HepG2 (cell line): ENCODE data around the gene KRT10. TPM values are rescaled to one million over a fixed set of nuclear protein-coding genes. Genes with fewer than 3 reads are reported as not detected.

ENCODE experiments used
- ATAC-seq: fragments of 200-7000 bp; cut with Tn5 transposase; 3 replicates; pipeline ENCODE4 v1.9.1; 2020; ENCODE audit warnings: mild to moderate bottlenecking, moderate library complexity
- BruUV-seq: library from RNA; stranded (reverse); fragments of 400-500 nt; replicated peaks from 2 replicates; lab custom pipeline; 2021; lab: Mats Ljungman, UMichigan
- CTCF ChIA-PET: fragments of 300-600 bp; formaldehyde crosslinking; extraction: SDS; loops from one replicate; lab custom pipeline; 2021; ENCODE audit warnings: low total read pairs, inconsistent platforms, low intra/inter-chr PET ratio; lab: Yijun Ruan, JAX
- POLR2A ChIA-PET: fragments of 350-600 bp; sonication (Branson Sonifier 250); formaldehyde crosslinking; loops from one replicate; lab custom pipeline; 2020; ENCODE audit warnings: antibody characterized with exemption, inconsistent platforms; lab: Yijun Ruan, JAX
- DNase-seq: peaks from one replicate; pipeline ENCODE4 v3.0.0-alpha.2; 2015; ENCODE audit warnings: low spot score
- FAIRE-seq: peaks from 3 replicates; lab custom pipeline; 2011; peaks lifted over from hg19 to GRCh38; lab: Jason Lieb, UNC
- H2AFZ ChIP-seq: one replicate; pipeline ENCODE4 v1.6.1; 2011; ENCODE audit warnings: low read length, inconsistent platforms
- H3K27ac ChIP-seq: fragments of 300-600 bp; 3 replicates; pipeline ENCODE4 v1.8.0; 2011; ENCODE audit warnings: mixed run types, mild to moderate bottlenecking, mixed read lengths, low read length, inconsistent platforms; ENCODE audit not compliant: insufficient read depth; ENCODE audit errors: extremely low read length
- H3K27me3 ChIP-seq, 2 experiments: fragments of 200-600 bp in 1 of 2; 2 replicates in 1 of 2; 3 replicates in 1 of 2; pipeline versions ENCODE4 v1.6.0 to v1.8.0; 2011; ENCODE audit warnings: low read length in 2 of 2, mild to moderate bottlenecking in 2 of 2, moderate library complexity in 2 of 2, inconsistent platforms in 1 of 2; ENCODE audit not compliant: insufficient read depth in 2 of 2, control insufficient read depth in 1 of 2
- H3K36me3 ChIP-seq, 2 experiments: fragments of 200-600 bp in 1 of 2; replicated peaks in 1 of 2; 2 replicates in 1 of 2; 3 replicates in 1 of 2; pipeline versions ENCODE4 v1.5.1 to v1.8.0; 2011; ENCODE audit warnings: low read length in 2 of 2, inconsistent platforms in 1 of 2; ENCODE audit not compliant: insufficient read depth in 2 of 2, control insufficient read depth in 1 of 2
- H3K4me1 ChIP-seq: 2 replicates; pipeline ENCODE4 v1.5.1; 2012; ENCODE audit warnings: low read length, inconsistent platforms; ENCODE audit not compliant: insufficient read depth
- H3K4me2 ChIP-seq: 2 replicates; pipeline ENCODE4 v1.6.0; 2011; ENCODE audit warnings: low read depth, low read length, inconsistent platforms
- H3K4me3 ChIP-seq, 3 experiments: fragments of 200-600 bp in 1 of 3; sonication (generic), shearing (Covaris generic) in 1 of 3; replicated peaks in 1 of 3; 2 replicates each; pipeline ENCODE4 v1.5.1; 2011 to 2016; ENCODE audit warnings: low read length in 3 of 3, inconsistent platforms in 2 of 3, low read depth in 2 of 3, mild to moderate bottlenecking in 2 of 3, control low read depth in 1 of 3, mixed read lengths in 1 of 3; ENCODE audit not compliant: insufficient read depth in 1 of 3
- H3K79me2 ChIP-seq: one replicate; pipeline ENCODE4 v1.6.1; 2011; ENCODE audit warnings: low read length, inconsistent platforms; ENCODE audit not compliant: insufficient read depth
- H3K9ac ChIP-seq: 2 replicates; pipeline ENCODE4 v1.6.0; 2011; ENCODE audit warnings: mild to moderate bottlenecking, low read depth, low read length, inconsistent platforms; ENCODE audit not compliant: insufficient read depth
- H3K9me3 ChIP-seq: 2 replicates; pipeline ENCODE4 v1.5.1; 2012; ENCODE audit warnings: mild to moderate bottlenecking, low read length
- H4K20me1 ChIP-seq: 2 replicates; pipeline ENCODE4 v1.6.0; 2011; ENCODE audit warnings: inconsistent platforms, mild to moderate bottlenecking, low read length, moderate library complexity; ENCODE audit not compliant: insufficient read depth
- GFI1 ChIP-seq: sonication (generic); formaldehyde crosslinking; IDR thresholded peaks from 2 replicates; pipeline ENCODE4 v1.5.0; 2020; ENCODE audit warnings: missing genetic modification reagents, mild to moderate bottlenecking, borderline replicate concordance
- MZF1 ChIP-seq: sonication (generic); formaldehyde crosslinking; IDR thresholded peaks from 2 replicates; pipeline ENCODE4 v1.8.1; 2023; ENCODE audit warnings: mild to moderate bottlenecking, missing genetic modification reagents, borderline replicate concordance
- PATZ1 ChIP-seq: sonication (generic); formaldehyde crosslinking; IDR thresholded peaks from 2 replicates; pipeline ENCODE4 v1.4.0; 2020; ENCODE audit warnings: missing genetic modification reagents
- SALL1 ChIP-seq: sonication (generic); formaldehyde crosslinking; IDR thresholded peaks from 2 replicates; pipeline ENCODE4 v1.8.0; 2022; ENCODE audit warnings: mild to moderate bottlenecking, missing genetic modification reagents
- ZC3H4 ChIP-seq: sonication (generic); formaldehyde crosslinking; IDR thresholded peaks from 2 replicates; pipeline ENCODE4 v1.4.0; 2020; ENCODE audit warnings: missing genetic modification reagents, borderline replicate concordance
- ZNF354B ChIP-seq: sonication (generic); formaldehyde crosslinking; IDR thresholded peaks from 2 replicates; pipeline ENCODE4 v1.8.0; 2022; ENCODE audit warnings: mild to moderate bottlenecking, missing genetic modification reagents
- ZNF550 ChIP-seq: sonication (generic); formaldehyde crosslinking; IDR thresholded peaks from 2 replicates; pipeline ENCODE4 v1.4.0; 2020; ENCODE audit warnings: mild to moderate bottlenecking, missing genetic modification reagents, borderline replicate concordance
- ZNF678 ChIP-seq: sonication (generic); formaldehyde crosslinking; IDR thresholded peaks from 2 replicates; pipeline ENCODE4 v1.4.0; 2020; ENCODE audit warnings: mild to moderate bottlenecking, missing genetic modification reagents
- ZNF792 ChIP-seq: IDR thresholded peaks from 2 replicates; pipeline ENCODE4 v1.6.1; 2016
- WGBS: methylation state at CpG from one replicate; pipeline ENCODE4 v1.1.6; 2017; ENCODE audit warnings: low lambda C conversion rate; 5-methylcytosine and 5-hydroxymethylcytosine counted together
- in situ Hi-C: cut with HindIII; loops from 2 replicates; pipeline ENCODE4 v1.10.0; 2017; ENCODE audit warnings: low pct_unique_long_range_greater_than_20kb; ENCODE audit not compliant: extremely low pct_ligation_motif_present
- intact Hi-C: fragments of 100-400 bp; cut with micrococcal nuclease; formaldehyde crosslinking; loops from one replicate; pipeline ENCODE4 v1.10.0; 2022; ENCODE audit not compliant: unreplicated experiment
- polyA plus RNA-seq, 8 experiments: library from polyadenylated mRNA; depleted of rRNA in 3 of 8; stranded (reverse) in 7 of 8; unstranded in 1 of 8; fragments of >200 nt; fragmentation: Illumina TruSeq in 4 of 8; extraction: Trizol in 4 of 8; gene quantifications; 2 replicates each; pipeline versions ENCODE4 v1.2.1 to v1.2.3, GENCODE V29; 2011 to 2016; ENCODE audit warnings: low read depth in 4 of 8, missing spikeins in 1 of 8, mixed read lengths in 1 of 8; ENCODE audit not compliant: insufficient read depth in 1 of 8
- total RNA-seq, 5 experiments: library from RNA; depleted of rRNA; stranded (reverse); fragments of >200 nt; fragmentation: Illumina TruSeq; extraction: Trizol; gene quantifications; 2 replicates each; pipeline ENCODE4 v1.2.3, GENCODE V29; 2016; ENCODE audit warnings: low read depth in 1 of 5
- TF ChIP-seq, protein P1 (sequence below): IDR thresholded peaks from 2 replicates; pipeline ENCODE4 v1.6.1; 2016; ENCODE audit warnings: missing compliant biosample characterization, missing genetic modification reagents, borderline replicate concordance
- TF ChIP-seq, protein P2 (sequence below): sonication (generic); formaldehyde crosslinking; IDR thresholded peaks from 2 replicates; pipeline ENCODE4 v1.4.0; 2020; ENCODE audit warnings: missing genetic modification reagents, mild to moderate bottlenecking, borderline replicate concordance
- TF ChIP-seq, protein P3 (sequence below): sonication (generic); formaldehyde crosslinking; IDR thresholded peaks from 2 replicates; pipeline ENCODE4 v1.8.0; 2022; ENCODE audit warnings: mild to moderate bottlenecking, missing genetic modification reagents

The KRT10 gene
- total and polyA plus RNA-seq, 2 of the 13 experiments (the other 11 are each of a cell fraction or from before 2014, with no cell fraction given): 25.1 to 27.5 TPM

DNA sequence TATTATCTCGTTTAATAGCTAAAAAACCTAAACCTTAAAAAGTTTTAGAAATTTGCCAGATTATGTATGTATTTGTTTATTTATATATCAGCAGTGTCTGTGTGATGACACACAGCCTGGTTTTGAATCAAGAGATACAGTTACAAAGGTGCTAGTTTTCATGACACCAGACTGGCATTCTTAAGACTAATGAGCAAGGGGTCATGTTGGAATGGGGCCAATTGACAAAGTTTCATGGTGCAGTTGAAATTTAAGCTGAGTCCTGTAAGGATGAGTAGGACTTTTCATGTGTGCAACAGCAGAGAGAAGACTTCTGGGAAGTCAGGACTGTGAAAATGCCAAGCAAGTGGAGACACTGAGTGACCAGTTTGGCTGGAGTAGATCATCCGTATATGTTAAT, 3.2 kb upstream of the KRT10 start:
- BruUV-seq: no TSS peak
- ChIA-PET POLR2A (no interaction called here), CTCF (no interaction called here)
- intact Hi-C loops: no loop called here
- H2AFZ ChIP-seq: no peak overlapping the region
- H4K20me1 ChIP-seq: no peaks in the 10 kb centered on the region
- H3K79me2 ChIP-seq: peaks cover 14% of the 10 kb centered on the region
- ATAC-seq: no peak
- no peak overlapping the region for H3K9ac ChIP-seq
- in situ Hi-C loops: no loop called here
- TF ChIP-seq ZNF678 (CRISPR knock-in tag) (no peak), GFI1 (CRISPR knock-in tag) (no peak), ZNF354B (CRISPR knock-in tag) (no peak), ZNF550 (CRISPR knock-in tag) (no peak), SALL1 (CRISPR knock-in tag) (no peak), MZF1 (no peak), ZC3H4 (CRISPR knock-in tag) (no peak), PATZ1 (CRISPR knock-in tag) (no peak), ZNF792 (CRISPR knock-in tag) (no peak)
- TF ChIP-seq, protein P1, sequence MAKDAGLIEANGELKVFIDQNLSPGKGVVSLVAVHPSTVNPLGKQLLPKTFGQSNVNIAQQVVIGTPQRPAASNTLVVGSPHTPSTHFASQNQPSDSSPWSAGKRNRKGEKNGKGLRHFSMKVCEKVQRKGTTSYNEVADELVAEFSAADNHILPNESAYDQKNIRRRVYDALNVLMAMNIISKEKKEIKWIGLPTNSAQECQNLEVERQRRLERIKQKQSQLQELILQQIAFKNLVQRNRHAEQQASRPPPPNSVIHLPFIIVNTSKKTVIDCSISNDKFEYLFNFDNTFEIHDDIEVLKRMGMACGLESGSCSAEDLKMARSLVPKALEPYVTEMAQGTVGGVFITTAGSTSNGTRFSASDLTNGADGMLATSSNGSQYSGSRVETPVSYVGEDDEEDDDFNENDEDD (CRISPR knock-in tag): no peak
- TF ChIP-seq, protein P2, sequence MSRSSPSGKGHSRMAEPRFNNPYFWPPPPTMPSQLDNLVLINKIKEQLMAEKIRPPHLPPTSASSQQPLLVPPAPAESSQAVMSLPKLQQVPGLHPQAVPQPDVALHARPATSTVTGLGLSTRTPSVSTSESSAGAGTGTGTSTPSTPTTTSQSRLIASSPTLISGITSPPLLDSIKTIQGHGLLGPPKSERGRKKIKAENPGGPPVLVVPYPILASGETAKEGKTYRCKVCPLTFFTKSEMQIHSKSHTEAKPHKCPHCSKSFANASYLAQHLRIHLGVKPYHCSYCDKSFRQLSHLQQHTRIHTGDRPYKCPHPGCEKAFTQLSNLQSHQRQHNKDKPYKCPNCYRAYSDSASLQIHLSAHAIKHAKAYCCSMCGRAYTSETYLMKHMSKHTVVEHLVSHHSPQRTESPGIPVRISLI: no peak
- TF ChIP-seq, protein P3, sequence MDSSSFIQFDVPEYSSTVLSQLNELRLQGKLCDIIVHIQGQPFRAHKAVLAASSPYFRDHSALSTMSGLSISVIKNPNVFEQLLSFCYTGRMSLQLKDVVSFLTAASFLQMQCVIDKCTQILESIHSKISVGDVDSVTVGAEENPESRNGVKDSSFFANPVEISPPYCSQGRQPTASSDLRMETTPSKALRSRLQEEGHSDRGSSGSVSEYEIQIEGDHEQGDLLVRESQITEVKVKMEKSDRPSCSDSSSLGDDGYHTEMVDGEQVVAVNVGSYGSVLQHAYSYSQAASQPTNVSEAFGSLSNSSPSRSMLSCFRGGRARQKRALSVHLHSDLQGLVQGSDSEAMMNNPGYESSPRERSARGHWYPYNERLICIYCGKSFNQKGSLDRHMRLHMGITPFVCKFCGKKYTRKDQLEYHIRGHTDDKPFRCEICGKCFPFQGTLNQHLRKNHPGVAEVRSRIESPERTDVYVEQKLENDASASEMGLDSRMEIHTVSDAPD (CRISPR knock-in tag): no peak
- H3K4me1 ChIP-seq: peaks cover 4% of the 10 kb centered on the region
- no peak overlapping the region for H3K27ac ChIP-seq
- 97% methylated on average over 2 of the region's 2 CpGs for WGBS
- DNase-seq: no peak
- no peak overlapping the region for H3K4me2 ChIP-seq
- no peak for FAIRE-seq
- H3K9me3 ChIP-seq: no peaks in the 10 kb centered on the region
- peaks cover 0 to 6% of the 10 kb centered on the region in 2 experiments; a peak in 2 of 5 replicates for H3K36me3 ChIP-seq
- no peak overlapping the region for H3K4me3 ChIP-seq
- no peaks in the 10 kb centered on the region for H3K27me3 ChIP-seq
